ENCODE measurements around the gene WWOX.

The WWOX gene

GRCh38 chr16:79162977-79163376 lies 1063.5 kb downstream of the WWOX start:
- H3K36me3 Mint-ChIP-seq, result peaks cover 9% of the 10 kb centered on the region
- no peak overlapping the region for H3K27ac Mint-ChIP-seq
- peak overlapping the region; percentile 73 for H3K4me3 Mint-ChIP-seq
- peaks cover 8% of the 10 kb centered on the region for H3K9me3 Mint-ChIP-seq (ENCODE audit: low read depth)
- H3K4me1 Mint-ChIP-seq (ENCODE audit: low read depth), result peaks cover 11% of the 10 kb centered on the region
- no peaks in the 10 kb centered on the region for H3K27me3 Mint-ChIP-seq

GRCh38 chr16:79163691-79164387 lies 1064.4 kb downstream of the WWOX start:
- no peak overlapping the region for H3K27ac Mint-ChIP-seq
- peaks cover 11% of the 10 kb centered on the region for H3K4me1 Mint-ChIP-seq (ENCODE audit: low read depth)
- peaks cover 8% of the 10 kb centered on the region for H3K9me3 Mint-ChIP-seq (ENCODE audit: low read depth)
- H3K4me3 Mint-ChIP-seq, result peak overlapping the region; percentile 67
- no peaks in the 10 kb centered on the region for H3K27me3 Mint-ChIP-seq
- peaks cover 9% of the 10 kb centered on the region for H3K36me3 Mint-ChIP-seq

- no peaks in the 10 kb centered on the region for H3K27me3 Mint-ChIP-seq
- H3K4me1 Mint-ChIP-seq (ENCODE audit: low read depth), result peaks cover 11% of the 10 kb centered on the region
- H3K9me3 Mint-ChIP-seq (ENCODE audit: low read depth), result peaks cover 8% of the 10 kb centered on the region
- H3K4me3 Mint-ChIP-seq, result no peak overlapping the region
- peaks cover 9% of the 10 kb centered on the region for H3K36me3 Mint-ChIP-seq
- H3K27ac Mint-ChIP-seq, result no peak overlapping the region
Observed at GRCh38 chr16:79164388-79164995, 1065.0 kb downstream of the WWOX start.

GRCh38 chr16:79165079-79165478 lies 1065.6 kb downstream of the WWOX start:
- Mint-ChIP-seq H3K4me3 (no peak overlapping the region), H3K27ac (no peak overlapping the region), H3K9me3 (ENCODE audit: low read depth) (peaks cover 8% of the 10 kb centered on the region), H3K36me3 (peaks cover 9% of the 10 kb centered on the region), H3K4me1 (ENCODE audit: low read depth) (peaks cover 11% of the 10 kb centered on the region), H3K27me3 (no peaks in the 10 kb centered on the region)

- H3K4me3 Mint-ChIP-seq, result no peak overlapping the region
- H3K9me3 Mint-ChIP-seq (ENCODE audit: low read depth), result peaks cover 8% of the 10 kb centered on the region
- H3K4me1 Mint-ChIP-seq (ENCODE audit: low read depth), result peaks cover 11% of the 10 kb centered on the region
- H3K36me3 Mint-ChIP-seq, result peaks cover 9% of the 10 kb centered on the region
- H3K27ac Mint-ChIP-seq, result no peak overlapping the region
- H3K27me3 Mint-ChIP-seq, result no peaks in the 10 kb centered on the region
Observed at GRCh38 chr16:79165506-79165905, 1066.1 kb downstream of the WWOX start.

- H3K36me3 Mint-ChIP-seq, result peaks cover 9% of the 10 kb centered on the region
- no peak overlapping the region for H3K4me3 Mint-ChIP-seq
- no peak overlapping the region for H3K27ac Mint-ChIP-seq
- H3K27me3 Mint-ChIP-seq, result no peaks in the 10 kb centered on the region
- H3K9me3 Mint-ChIP-seq (ENCODE audit: low read depth), result peaks cover 8% of the 10 kb centered on the region
- H3K4me1 Mint-ChIP-seq (ENCODE audit: low read depth), result peaks cover 9% of the 10 kb centered on the region
Observed at GRCh38 chr16:79167893-79168292, 1068.4 kb downstream of the WWOX start.

- no peak overlapping the region for H3K4me3 Mint-ChIP-seq
- H3K4me1 Mint-ChIP-seq (ENCODE audit: low read depth), result peaks cover 5% of the 10 kb centered on the region
- no peak overlapping the region for H3K27ac Mint-ChIP-seq
- H3K36me3 Mint-ChIP-seq, result peaks cover 9% of the 10 kb centered on the region
- H3K9me3 Mint-ChIP-seq (ENCODE audit: low read depth), result peaks cover 8% of the 10 kb centered on the region
- no peaks in the 10 kb centered on the region for H3K27me3 Mint-ChIP-seq
Observed at GRCh38 chr16:79168321-79168720, 1068.9 kb downstream of the WWOX start.

- Mint-ChIP-seq H3K27ac (no peak overlapping the region), H3K4me1 (ENCODE audit: low read depth) (no peaks in the 10 kb centered on the region), H3K9me3 (ENCODE audit: low read depth) (peaks cover 8% of the 10 kb centered on the region), H3K27me3 (no peaks in the 10 kb centered on the region), H3K36me3 (peaks cover 9% of the 10 kb centered on the region), H3K4me3 (no peak overlapping the region)
Observed at GRCh38 chr16:79169239-79169638, 1069.8 kb downstream of the WWOX start.

GRCh38 chr16:79170555-79171246 lies 1071.2 kb downstream of the WWOX start:
- Mint-ChIP-seq H3K27me3 (no peaks in the 10 kb centered on the region), H3K4me1 (ENCODE audit: low read depth) (no peaks in the 10 kb centered on the region), H3K9me3 (ENCODE audit: low read depth) (peaks cover 8% of the 10 kb centered on the region), H3K4me3 (no peak overlapping the region), H3K36me3 (peaks cover 7% of the 10 kb centered on the region), H3K27ac (no peak overlapping the region)

- no peaks in the 10 kb centered on the region for H3K4me1 Mint-ChIP-seq (ENCODE audit: low read depth)
- H3K27ac Mint-ChIP-seq, result no peak overlapping the region
- H3K36me3 Mint-ChIP-seq, result peaks cover 7% of the 10 kb centered on the region
- H3K4me3 Mint-ChIP-seq, result no peak overlapping the region
- peaks cover 8% of the 10 kb centered on the region for H3K9me3 Mint-ChIP-seq (ENCODE audit: low read depth)
- no peaks in the 10 kb centered on the region for H3K27me3 Mint-ChIP-seq
Observed at GRCh38 chr16:79171504-79171903, 1072.0 kb downstream of the WWOX start.

- Mint-ChIP-seq H3K27me3 (no peaks in the 10 kb centered on the region), H3K36me3 (peaks cover 7% of the 10 kb centered on the region)
Observed at GRCh38 chr16:79171931-79172705, 1072.7 kb downstream of the WWOX start.

GRCh38 chr16:79172976-79173500 lies 1073.6 kb downstream of the WWOX start:
- Mint-ChIP-seq H3K36me3 (no peaks in the 10 kb centered on the region), H3K4me3 (no peak overlapping the region), H3K27ac (no peak overlapping the region), H3K4me1 (ENCODE audit: low read depth) (no peaks in the 10 kb centered on the region), H3K27me3 (no peaks in the 10 kb centered on the region), H3K9me3 (ENCODE audit: low read depth) (peaks cover 7% of the 10 kb centered on the region)

More at GRCh38 chr16:79171931-79172705, 1072.7 kb downstream of the WWOX start:
- Mint-ChIP-seq H3K4me1 (ENCODE audit: low read depth) (no peaks in the 10 kb centered on the region), H3K9me3 (ENCODE audit: low read depth) (peaks cover 8% of the 10 kb centered on the region), H3K27ac (no peak overlapping the region), H3K4me3 (no peak overlapping the region)

- Mint-ChIP-seq H3K27ac (no peak overlapping the region), H3K9me3 (ENCODE audit: low read depth) (peaks cover 7% of the 10 kb centered on the region), H3K27me3 (no peaks in the 10 kb centered on the region), H3K4me1 (ENCODE audit: low read depth) (no peaks in the 10 kb centered on the region), H3K4me3 (no peak overlapping the region), H3K36me3 (no peaks in the 10 kb centered on the region)
Observed at GRCh38 chr16:79173919-79174318, 1074.5 kb downstream of the WWOX start.

GRCh38 chr16:79175286-79176057 lies 1076.0 kb downstream of the WWOX start:
- H3K4me3 Mint-ChIP-seq, result no peak overlapping the region
- peaks cover 14% of the 10 kb centered on the region for H3K9me3 Mint-ChIP-seq (ENCODE audit: low read depth)
- H3K27ac Mint-ChIP-seq, result no peak overlapping the region
- no peaks in the 10 kb centered on the region for H3K4me1 Mint-ChIP-seq (ENCODE audit: low read depth)
- H3K36me3 Mint-ChIP-seq, result no peaks in the 10 kb centered on the region
- no peaks in the 10 kb centered on the region for H3K27me3 Mint-ChIP-seq

Data from activated naive CD8-positive, alpha-beta T cell (primary cell).